ENCODE data around the gene DHPS. TPM values are rescaled to one million over a fixed set of nuclear protein-coding genes. Genes with fewer than 3 reads are reported as not detected.

DHPS gene
- total RNA-seq, 4 donors from 2014 or later: 117 to 180 (median 160) TPM

- TF ChIP-seq, protein P1, sequence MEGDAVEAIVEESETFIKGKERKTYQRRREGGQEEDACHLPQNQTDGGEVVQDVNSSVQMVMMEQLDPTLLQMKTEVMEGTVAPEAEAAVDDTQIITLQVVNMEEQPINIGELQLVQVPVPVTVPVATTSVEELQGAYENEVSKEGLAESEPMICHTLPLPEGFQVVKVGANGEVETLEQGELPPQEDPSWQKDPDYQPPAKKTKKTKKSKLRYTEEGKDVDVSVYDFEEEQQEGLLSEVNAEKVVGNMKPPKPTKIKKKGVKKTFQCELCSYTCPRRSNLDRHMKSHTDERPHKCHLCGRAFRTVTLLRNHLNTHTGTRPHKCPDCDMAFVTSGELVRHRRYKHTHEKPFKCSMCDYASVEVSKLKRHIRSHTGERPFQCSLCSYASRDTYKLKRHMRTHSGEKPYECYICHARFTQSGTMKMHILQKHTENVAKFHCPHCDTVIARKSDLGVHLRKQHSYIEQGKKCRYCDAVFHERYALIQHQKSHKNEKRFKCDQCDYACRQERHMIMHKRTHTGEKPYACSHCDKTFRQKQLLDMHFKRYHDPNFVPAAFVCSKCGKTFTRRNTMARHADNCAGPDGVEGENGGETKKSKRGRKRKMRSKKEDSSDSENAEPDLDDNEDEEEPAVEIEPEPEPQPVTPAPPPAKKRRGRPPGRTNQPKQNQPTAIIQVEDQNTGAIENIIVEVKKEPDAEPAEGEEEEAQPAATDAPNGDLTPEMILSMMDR (IDR thresholded peaks at IDR 0.05): no peak
- no peak for TF ChIP-seq POLR2A (IDR thresholded peaks at IDR 0.05)
- TF ChIP-seq EP300 (IDR thresholded peaks at IDR 0.05): no peak
- Histone ChIP-seq H3K36me3 (peaks cover 10 to 87% (median 10%) of the 10 kb centered on the region in 3 donors), H3K4me1 (peaks cover 0 to 30% (median 8%) of the 10 kb centered on the region in 4 donors), H3K27ac (no peak overlapping the region), H3K27me3 (no peaks in the 10 kb centered on the region), H3K9me3 (no peaks in the 10 kb centered on the region), H3K4me3 (no peak overlapping the region)
- DNase-seq (ENCODE audit: low spot score in 2 of 2): no peak
- WGBS, 2 donors: 85 to 90% methylated on average over 6 to 10 of the region's 10 CpGs
Observed at GRCh38 chr19:12675399-12675798, 6.3 kb downstream of the DHPS start.

DNA sequence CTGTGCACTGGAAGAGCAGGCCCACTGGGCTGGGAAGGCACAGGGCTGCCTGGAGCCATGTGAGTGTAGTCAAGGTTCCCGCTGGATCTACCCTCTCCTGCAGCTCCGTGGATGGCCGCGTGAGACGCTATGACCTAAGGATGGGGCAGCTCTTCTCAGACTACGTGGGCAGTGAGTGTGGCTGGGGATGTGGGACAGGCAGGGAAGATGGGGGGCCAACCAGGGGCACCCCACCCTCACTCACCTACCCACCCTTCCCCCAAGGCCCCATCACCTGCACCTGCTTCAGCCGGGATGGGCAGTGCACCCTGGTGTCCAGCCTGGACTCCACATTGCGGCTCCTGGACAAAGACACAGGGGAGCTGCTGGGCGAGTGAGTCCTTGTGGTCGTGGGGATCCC is 8.9 kb downstream of the DHPS start:
- H3K4me1 ChIP-seq: peaks cover 0 to 34% (median 20%) of the 10 kb centered on the region in 4 donors
- 80 to 87% methylated on average over 8 to 10 of the region's 10 CpGs for WGBS, 2 donors
- no peak for DNase-seq (ENCODE audit: low spot score in 2 of 2)
- peaks cover 9 to 64% (median 10%) of the 10 kb centered on the region in 3 donors for H3K36me3 ChIP-seq
- TF ChIP-seq EP300 (IDR thresholded peaks at IDR 0.05) (no peak), POLR2A (IDR thresholded peaks at IDR 0.05) (no peak)
- TF ChIP-seq, protein P1 (IDR thresholded peaks at IDR 0.05): no peak
- no peak overlapping the region for H3K27ac ChIP-seq
- H3K9me3 ChIP-seq: no peaks in the 10 kb centered on the region
- H3K4me3 ChIP-seq: no peak overlapping the region
- H3K27me3 ChIP-seq: no peaks in the 10 kb centered on the region

GRCh38 chr19:12670159-12670928 is 11.3 kb downstream of the DHPS start:
- Histone ChIP-seq H3K27me3 (no peaks in the 10 kb centered on the region), H3K27ac (peak overlapping the region; percentile 91 to 99 (median 96)), H3K9me3 (no peaks in the 10 kb centered on the region), H3K4me1 (peaks cover 0 to 46% (median 31%) of the 10 kb centered on the region in 4 donors), H3K36me3 (peaks cover 3 to 41% (median 5%) of the 10 kb centered on the region in 3 donors), H3K4me3 (peak overlapping the region; percentile 69 to 83 (median 74))
- TF ChIP-seq, protein P1 (IDR thresholded peaks at IDR 0.05): no peak
- TF ChIP-seq POLR2A (IDR thresholded peaks at IDR 0.05): no peak
- no peak for TF ChIP-seq EP300 (IDR thresholded peaks at IDR 0.05)
- WGBS, 2 donors: 37 to 39% methylated on average over 26 of the region's 26 CpGs
- DNase-seq (ENCODE audit: low spot score in 2 of 2): no peak

DNA sequence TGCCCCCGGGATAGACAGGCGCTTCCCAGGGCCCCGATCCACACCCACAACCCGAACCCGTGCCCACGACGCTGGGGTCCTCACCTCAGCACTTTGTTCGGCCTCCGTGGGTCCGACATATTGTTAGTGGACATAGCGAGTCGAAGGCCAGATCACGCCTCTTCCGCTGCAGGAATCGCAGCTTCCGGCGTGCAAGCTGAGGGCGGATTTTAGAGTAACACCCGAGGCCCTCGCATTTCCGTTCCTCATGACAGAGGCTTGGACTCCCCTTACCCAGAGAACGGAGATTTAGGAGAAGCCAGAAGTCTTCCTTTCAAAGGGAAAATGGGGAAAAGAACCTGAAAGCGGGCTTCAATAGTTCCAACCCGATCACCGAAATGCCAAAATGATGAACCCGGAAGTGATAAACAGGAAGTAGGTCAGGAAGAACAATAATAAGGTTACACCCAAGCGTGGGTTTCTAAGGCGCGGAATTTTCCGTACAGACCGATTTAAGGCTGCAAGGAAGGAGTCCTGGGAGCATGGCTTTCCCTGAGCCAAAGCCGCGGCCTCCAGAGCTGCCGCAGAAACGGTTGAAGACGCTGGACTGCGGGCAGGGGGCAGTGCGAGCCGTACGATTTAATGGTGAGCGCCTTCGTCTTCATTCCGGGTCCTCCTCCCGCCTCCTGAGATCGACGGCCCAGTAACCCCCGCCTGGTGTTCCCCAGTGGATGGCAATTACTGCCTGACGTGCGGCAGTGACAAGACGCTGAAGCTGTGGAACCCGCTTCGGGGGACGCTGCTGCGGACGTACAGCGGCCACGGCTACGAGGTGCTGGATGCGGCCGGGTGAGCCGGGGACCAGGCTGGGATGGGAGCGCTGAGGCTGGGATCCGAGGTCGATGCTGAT is 12.2 kb downstream of the DHPS start:
- peaks cover 0 to 54% (median 33%) of the 10 kb centered on the region in 4 donors for H3K4me1 ChIP-seq
- peak; percentile 48 to 78 for DNase-seq (ENCODE audit: low spot score in 2 of 2)
- H3K27me3 ChIP-seq: no peaks in the 10 kb centered on the region
- peak overlapping the region; percentile 69 to 83 (median 74) for H3K4me3 ChIP-seq
- TF ChIP-seq, protein P1 (IDR thresholded peaks at IDR 0.05): peak in 1 of 5 experiments; percentile 19
- TF ChIP-seq POLR2A (IDR thresholded peaks at IDR 0.05) (peak in 1 of 2 donors; percentile 50), EP300 (IDR thresholded peaks at IDR 0.05) (peak; percentile 85)
- no peaks in the 10 kb centered on the region for H3K9me3 ChIP-seq
- H3K36me3 ChIP-seq: peaks cover 2 to 41% (median 3%) of the 10 kb centered on the region in 3 donors
- 0 to 1% methylated on average over 55 to 57 of the region's 64 CpGs for WGBS, 2 donors
- peak overlapping the region; percentile 91 to 99 (median 96) for H3K27ac ChIP-seq
